Measurements from ENCODE around the gene CCDC190. TPM values are rescaled to one million over a fixed set of nuclear protein-coding genes. Genes with fewer than 3 reads are reported as not detected.

The CCDC190 gene
- polyA plus RNA-seq, 3 donors: not detected

GRCh38 chr1:162856260-162856659 lies 4.7 kb downstream of the CCDC190 start:
- no peak overlapping the region for H3K4me3 ChIP-seq (replicated peaks in 1 of 3; ENCODE audit: low read depth in 2 of 3, low read length in 3 of 3)
- no peaks in the 10 kb centered on the region for H3K9me3 Mint-ChIP-seq
- no peak for TF ChIP-seq CTCF (IDR thresholded peaks at IDR 0.05)
- peaks cover 3 to 12% (median 6%) of the 10 kb centered on the region in 3 donors for H3K27me3 Mint-ChIP-seq (ENCODE audit: low read depth in 3 of 3)
- H3K4me2 ChIP-seq (replicated peaks; ENCODE audit: extremely low read depth, low read length, poor library complexity, severe bottlenecking): no peak overlapping the region
- H3K4me3 Mint-ChIP-seq: no peak overlapping the region
- no peak overlapping the region for H3K27ac ChIP-seq (ENCODE audit: low read depth in 1 of 2, low read length in 2 of 2)
- intact Hi-C loops (cut with micrococcal nuclease): loop anchor here in 1 of 2 donors (5.0 kb wide), 1 partner anchor 461 kb away; no protein-coding TSS in a partner anchor
- H3K4me1 Mint-ChIP-seq: peaks cover 1% of the 10 kb centered on the region
- no peaks in the 10 kb centered on the region for H4K20me1 ChIP-seq (ENCODE audit: insufficient read depth, low read length)
- no peak for DNase-seq
- H3K9ac ChIP-seq (ENCODE audit: insufficient read depth, low read length, poor library complexity, severe bottlenecking): no peak overlapping the region
- no peak overlapping the region for H2AFZ ChIP-seq (ENCODE audit: insufficient read depth, low read depth, low read length, poor library complexity, severe bottlenecking)
- no peaks in the 10 kb centered on the region for H3K4me1 ChIP-seq (ENCODE audit: control insufficient read depth in 1 of 2, insufficient read depth in 2 of 2, low read length in 2 of 2)
- H3K9me3 ChIP-seq (replicated peaks in 1 of 2; ENCODE audit: control insufficient read depth in 1 of 2, insufficient read depth in 1 of 2, low read length in 2 of 2): no peaks in the 10 kb centered on the region
- no peaks in the 10 kb centered on the region for H3K27me3 ChIP-seq (ENCODE audit: control insufficient read depth in 2 of 2, insufficient read depth in 2 of 2, low read length in 2 of 2)
- H3K36me3 ChIP-seq (replicated peaks in 1 of 2; ENCODE audit: control insufficient read depth in 1 of 2, insufficient read depth in 2 of 2, low read length in 2 of 2): no peaks in the 10 kb centered on the region
- no peak overlapping the region for H3K27ac Mint-ChIP-seq
- H3K36me3 Mint-ChIP-seq: no peaks in the 10 kb centered on the region
- WGBS (ENCODE audit: insufficient coverage): no CpG with 5 or more reads among the region's 2 CpGs
- no peaks in the 10 kb centered on the region for H3K79me2 ChIP-seq (ENCODE audit: insufficient read depth, low read length)

- no peak for TF ChIP-seq CTCF (IDR thresholded peaks at IDR 0.05)
- Histone ChIP-seq H3K79me2 (ENCODE audit: insufficient read depth, low read length) (no peaks in the 10 kb centered on the region), H3K9me3 (replicated peaks in 1 of 2; ENCODE audit: control insufficient read depth in 1 of 2, insufficient read depth in 1 of 2, low read length in 2 of 2) (no peaks in the 10 kb centered on the region), H3K9ac (ENCODE audit: insufficient read depth, low read length, poor library complexity, severe bottlenecking) (no peak overlapping the region), H3K27ac (ENCODE audit: low read depth in 1 of 2, low read length in 2 of 2) (no peak overlapping the region), H3K4me2 (replicated peaks; ENCODE audit: extremely low read depth, low read length, poor library complexity, severe bottlenecking) (no peak overlapping the region), H4K20me1 (ENCODE audit: insufficient read depth, low read length) (no peaks in the 10 kb centered on the region), H3K4me3 (replicated peaks in 1 of 3; ENCODE audit: low read depth in 2 of 3, low read length in 3 of 3) (no peak overlapping the region), H3K27me3 (ENCODE audit: control insufficient read depth in 2 of 2, insufficient read depth in 2 of 2, low read length in 2 of 2) (no peaks in the 10 kb centered on the region), H3K36me3 (replicated peaks in 1 of 2; ENCODE audit: control insufficient read depth in 1 of 2, insufficient read depth in 2 of 2, low read length in 2 of 2) (no peaks in the 10 kb centered on the region), H2AFZ (ENCODE audit: insufficient read depth, low read depth, low read length, poor library complexity, severe bottlenecking) (peak overlapping the region; percentile 11), H3K4me1 (ENCODE audit: control insufficient read depth in 1 of 2, insufficient read depth in 2 of 2, low read length in 2 of 2) (no peaks in the 10 kb centered on the region)
- Mint-ChIP-seq H3K4me3 (no peak overlapping the region), H3K4me1 (peaks cover 1% of the 10 kb centered on the region), H3K9me3 (no peaks in the 10 kb centered on the region), H3K27ac (no peak overlapping the region), H3K36me3 (no peaks in the 10 kb centered on the region), H3K27me3 (ENCODE audit: low read depth in 3 of 3) (peaks cover 4 to 11% (median 7%) of the 10 kb centered on the region in 3 donors)
- no peak for DNase-seq
- WGBS (ENCODE audit: insufficient coverage): 100% methylated on average over 1 of the region's 4 CpGs
- intact Hi-C loops (cut with micrococcal nuclease): loop anchor here in 1 of 2 donors (5.0 kb wide), 1 partner anchor 462 kb away; no protein-coding TSS in a partner anchor
These were observed 5.4 kb downstream of the CCDC190 start for GRCh38 chr1:162855461-162856150.
